K562 (cell line): ENCODE data around the gene ZNF107. TPM values are rescaled to one million over a fixed set of nuclear protein-coding genes. Genes with fewer than 3 reads are reported as not detected.

ENCODE experiments used
- BMI1 ChIP-seq: fragments of 150-350 bp; IDR thresholded peaks from 2 replicates; pipeline ENCODE4 v1.6.1; 2014; ENCODE audit warnings: low read length
- CBX5 ChIP-seq: IDR thresholded peaks from 2 replicates; pipeline ENCODE4 v1.6.1; 2014; ENCODE audit warnings: low read depth, borderline replicate concordance
- CTBP1 ChIP-seq: fragments of 450-650 bp; IDR thresholded peaks from 2 replicates; pipeline ENCODE4 v1.6.1; 2016; ENCODE audit warnings: borderline replicate concordance
- CUX1 ChIP-seq: fragments of 200-800 bp; sonication (Bioruptor generic); IDR thresholded peaks from 2 replicates; pipeline ENCODE4 v1.6.1; 2016; ENCODE audit warnings: missing genetic modification characterization, missing compliant biosample characterization
- HLTF ChIP-seq: fragments of 450-650 bp; IDR thresholded peaks from 2 replicates; pipeline ENCODE4 v1.6.1; 2016
- HNRNPL ChIP-seq: fragments of 200-400 bp; formaldehyde crosslinking; IDR thresholded peaks from 2 replicates; pipeline ENCODE4 v1.6.1; 2017; ENCODE audit warnings: low read depth, mild to moderate bottlenecking, low read length
- KLF13 ChIP-seq: fragments of 450-650 bp; IDR thresholded peaks from 2 replicates; pipeline ENCODE4 v1.6.1; 2016; ENCODE audit warnings: missing genetic modification characterization, low read depth, mild to moderate bottlenecking, missing compliant biosample characterization, moderate library complexity, borderline replicate concordance
- RAD51 ChIP-seq: fragments of 450-650 bp; IDR thresholded peaks from 2 replicates; pipeline ENCODE4 v1.7.1; 2016; ENCODE audit warnings: low read depth, mild to moderate bottlenecking, borderline replicate concordance
- YY1 ChIP-seq, 3 experiments: IDR thresholded peaks; 2 replicates each; pipeline ENCODE4 v1.6.1; 2011; ENCODE audit warnings: low read length in 2 of 3, mild to moderate bottlenecking in 2 of 3, moderate library complexity in 2 of 3, borderline replicate concordance in 1 of 3, control low read depth in 1 of 3, low read depth in 1 of 3; ENCODE audit not compliant: insufficient read depth in 3 of 3, insufficient replicate concordance in 2 of 3, control insufficient read depth in 1 of 3, insufficient read length in 1 of 3; ENCODE audit errors: extremely low read depth in 1 of 3
- ZNF24 ChIP-seq: fragments of 450-650 bp; IDR thresholded peaks from 2 replicates; pipeline ENCODE4 v1.6.1; 2016
- ZNF253 ChIP-seq: fragments of 250-450 bp; sonication (Bioruptor Pico); conservative IDR thresholded peaks from 2 replicates; pipeline ENCODE4 v1.6.1; 2021; ENCODE audit warnings: mild to moderate bottlenecking
- ZNF79 ChIP-seq: fragments of 250-450 bp; sonication (Bioruptor Pico); IDR thresholded peaks from 2 replicates; pipeline ENCODE4 v1.4.0; 2020; ENCODE audit warnings: low read depth, mild to moderate bottlenecking, moderate library complexity
- polyA plus RNA-seq, 8 experiments: library from polyadenylated mRNA; depleted of rRNA in 4 of 8; stranded (reverse) in 5 of 8; unstranded in 3 of 8; fragments of >200 nt; fragmentation: Nextera tagmentation in 2 of 8; fragmentation: Illumina TruSeq in 1 of 8; extraction: Ambion mirVana in 2 of 8; extraction: Trizol in 1 of 8; gene quantifications; 2 replicates each; pipeline versions ENCODE4 v1.2.1 to v1.2.3, GENCODE V29; 2011 to 2014; ENCODE audit warnings: inconsistent platforms in 1 of 8, missing spikeins in 1 of 8
- total RNA-seq, 7 experiments: library from RNA; depleted of rRNA in 6 of 7; stranded (reverse); fragments of >200 nt in 6 of 7; fragmentation: Illumina TruSeq in 2 of 7; extraction: Trizol in 2 of 7; gene quantifications; 2 replicates each; pipeline versions ENCODE4 v1.2.1 to v1.2.3, GENCODE V29; 2011 to 2021; ENCODE audit warnings: low replicate concordance in 1 of 7
- TF ChIP-seq, protein P1 (sequence below): sonication (generic); formaldehyde crosslinking; IDR thresholded peaks from 2 replicates; pipeline ENCODE4 v1.8.1; 2022; ENCODE audit warnings: missing genetic modification reagents
- TF ChIP-seq, protein P2 (sequence below): fragments of 250-450 bp; sonication (Bioruptor Pico); IDR thresholded peaks from 2 replicates; pipeline ENCODE4 v1.4.0; 2020; ENCODE audit warnings: mild to moderate bottlenecking

ZNF107 gene
- total and polyA plus RNA-seq, 9 of the 15 experiments (the other 6 are each of a cell fraction or from before 2014, with no cell fraction given), result 2.4 to 14.2 (median 7.9) TPM

GRCh38 chr7:64665980-64666662, at the start of gene ZNF107 (continued):
- TF ChIP-seq YY1 (IDR thresholded peaks at IDR 0.05; ENCODE audit: borderline replicate concordance in 1 of 3, control insufficient read depth in 1 of 3, extremely low read depth in 1 of 3, insufficient read depth in 3 of 3, insufficient read length in 1 of 3, insufficient replicate concordance in 2 of 3, low read depth in 1 of 3, low read length in 2 of 3) (peak; percentile 51 to 92 (median 80)), KLF13 (no peak), RAD51 (no peak), HNRNPL (no peak), HLTF (no peak), CUX1 (CRISPR knock-in tag) (no peak), ZNF79 (CRISPR knock-in tag) (no peak), BMI1 (no peak), CBX5 (no peak), CTBP1 (peak; percentile 96), ZNF253 (CRISPR knock-in tag) (no peak), ZNF24 (no peak)
- TF ChIP-seq, protein P1, sequence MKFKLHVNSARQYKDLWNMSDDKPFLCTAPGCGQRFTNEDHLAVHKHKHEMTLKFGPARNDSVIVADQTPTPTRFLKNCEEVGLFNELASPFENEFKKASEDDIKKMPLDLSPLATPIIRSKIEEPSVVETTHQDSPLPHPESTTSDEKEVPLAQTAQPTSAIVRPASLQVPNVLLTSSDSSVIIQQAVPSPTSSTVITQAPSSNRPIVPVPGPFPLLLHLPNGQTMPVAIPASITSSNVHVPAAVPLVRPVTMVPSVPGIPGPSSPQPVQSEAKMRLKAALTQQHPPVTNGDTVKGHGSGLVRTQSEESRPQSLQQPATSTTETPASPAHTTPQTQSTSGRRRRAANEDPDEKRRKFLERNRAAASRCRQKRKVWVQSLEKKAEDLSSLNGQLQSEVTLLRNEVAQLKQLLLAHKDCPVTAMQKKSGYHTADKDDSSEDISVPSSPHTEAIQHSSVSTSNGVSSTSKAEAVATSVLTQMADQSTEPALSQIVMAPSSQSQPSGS (CRISPR knock-in tag), result no peak
- TF ChIP-seq, protein P2, sequence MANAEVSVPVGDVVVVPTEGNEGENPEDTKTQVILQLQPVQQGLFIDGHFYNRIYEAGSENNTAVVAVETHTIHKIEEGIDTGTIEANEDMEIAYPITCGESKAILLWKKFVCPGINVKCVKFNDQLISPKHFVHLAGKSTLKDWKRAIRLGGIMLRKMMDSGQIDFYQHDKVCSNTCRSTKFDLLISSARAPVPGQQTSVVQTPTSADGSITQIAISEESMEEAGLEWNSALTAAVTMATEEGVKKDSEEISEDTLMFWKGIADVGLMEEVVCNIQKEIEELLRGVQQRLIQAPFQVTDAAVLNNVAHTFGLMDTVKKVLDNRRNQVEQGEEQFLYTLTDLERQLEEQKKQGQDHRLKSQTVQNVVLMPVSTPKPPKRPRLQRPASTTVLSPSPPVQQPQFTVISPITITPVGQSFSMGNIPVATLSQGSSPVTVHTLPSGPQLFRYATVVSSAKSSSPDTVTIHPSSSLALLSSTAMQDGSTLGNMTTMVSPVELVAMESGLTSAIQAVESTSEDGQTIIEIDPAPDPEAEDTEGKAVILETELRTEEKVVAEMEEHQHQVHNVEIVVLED (CRISPR knock-in tag), result no peak
